HUES48 (cell line): ENCODE data around the gene TMED10.

ENCODE experiments used
- H3K27ac ChIP-seq: one replicate; pipeline ENCODE4 v1.7.0; 2013; ENCODE audit warnings: low read depth, low read length, inconsistent platforms
- H3K27me3 ChIP-seq: 2 replicates; pipeline ENCODE4 v1.6.1; 2013; ENCODE audit warnings: mild to moderate bottlenecking, low read length; ENCODE audit not compliant: control insufficient read depth, insufficient read depth
- H3K36me3 ChIP-seq: 2 replicates; pipeline ENCODE4 v1.6.1; 2013; ENCODE audit warnings: low read length; ENCODE audit not compliant: control insufficient read depth, insufficient read depth
- H3K4me1 ChIP-seq: 2 replicates; pipeline ENCODE4 v1.6.1; 2013; ENCODE audit warnings: mild to moderate bottlenecking, low read length; ENCODE audit not compliant: control insufficient read depth, insufficient read depth
- H3K4me3 ChIP-seq: 2 replicates; pipeline ENCODE4 v1.5.1; 2013; ENCODE audit warnings: mild to moderate bottlenecking, low read depth, low read length
- H3K9ac ChIP-seq: 2 replicates; pipeline ENCODE4 v1.6.1; 2013; ENCODE audit warnings: mild to moderate bottlenecking, low read depth, low read length, moderate library complexity
- H3K9me3 ChIP-seq: 2 replicates; pipeline ENCODE4 v1.6.1; 2013; ENCODE audit warnings: low read length; ENCODE audit not compliant: control insufficient read depth, insufficient read depth

Gene TMED10

DNA sequence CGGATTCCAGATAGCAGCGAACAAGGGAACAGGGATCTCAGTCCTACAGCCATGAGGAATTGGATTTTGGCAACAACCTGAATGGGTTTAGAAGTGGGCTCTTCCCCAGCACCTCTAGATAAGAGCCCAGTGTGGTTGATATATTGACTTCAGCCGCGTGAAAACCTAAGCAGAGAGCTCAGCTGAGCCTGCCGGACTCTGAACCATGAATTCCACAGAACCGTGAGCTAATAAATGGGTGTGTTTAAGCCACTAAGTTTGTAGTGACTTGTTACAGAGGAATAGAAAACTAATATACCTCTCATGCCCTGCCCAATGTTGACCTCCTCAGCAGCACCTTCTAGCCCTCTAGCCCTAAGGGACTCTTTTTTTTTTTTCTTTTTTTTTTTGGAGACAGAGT is 32.4 kb upstream of the TMED10 start:
- no peaks in the 10 kb centered on the region for H3K27me3 ChIP-seq
- H3K9me3 ChIP-seq = no peaks in the 10 kb centered on the region
- H3K4me3 ChIP-seq = no peak overlapping the region
- H3K27ac ChIP-seq = no peak overlapping the region
- H3K36me3 ChIP-seq = no peaks in the 10 kb centered on the region
- no peak overlapping the region for H3K9ac ChIP-seq
- H3K4me1 ChIP-seq = no peaks in the 10 kb centered on the region

DNA sequence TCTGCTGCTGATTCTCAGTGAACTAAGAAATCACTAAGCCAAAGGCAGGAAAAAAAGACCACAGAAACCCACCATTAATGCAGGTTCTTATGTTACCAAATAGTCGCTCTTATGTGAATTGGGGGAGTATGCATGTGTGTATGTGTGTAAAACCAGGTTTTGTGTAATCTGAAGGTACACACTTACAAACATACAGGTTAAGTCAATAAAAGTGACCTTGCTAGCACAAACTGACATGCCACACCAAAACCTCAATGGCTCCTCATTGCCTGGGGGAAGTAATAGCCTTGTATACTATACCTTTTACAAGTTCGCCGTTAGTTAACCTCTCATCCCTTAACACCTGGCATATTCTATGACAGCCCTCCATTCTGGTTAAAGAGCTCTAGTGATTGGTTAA is 29.8 kb upstream of the TMED10 start:
- Histone ChIP-seq H3K27me3 (no peaks in the 10 kb centered on the region), H3K9ac (no peak overlapping the region), H3K36me3 (no peaks in the 10 kb centered on the region), H3K9me3 (no peaks in the 10 kb centered on the region), H3K4me3 (no peak overlapping the region), H3K27ac (no peak overlapping the region), H3K4me1 (no peaks in the 10 kb centered on the region)

DNA sequence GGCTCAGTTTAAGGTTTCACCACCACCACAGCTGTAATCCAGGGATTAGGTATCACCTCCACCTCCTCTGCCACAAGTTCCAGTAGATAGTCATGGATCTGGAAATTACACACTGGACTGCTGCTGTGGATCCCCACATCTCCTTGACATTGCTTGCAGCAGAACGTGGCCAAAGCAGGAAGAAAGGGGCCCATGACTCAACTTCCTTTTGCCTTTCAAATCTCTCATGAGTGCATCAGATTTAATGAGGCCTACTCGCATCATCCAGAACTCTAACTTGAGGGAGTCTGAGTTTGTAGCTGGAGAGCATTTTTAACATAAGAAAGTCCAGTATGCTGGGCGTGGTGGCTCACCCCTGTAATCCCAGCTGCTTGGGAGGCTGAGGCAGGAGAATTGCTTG is 29.2 kb upstream of the TMED10 start:
- Histone ChIP-seq H3K27ac (no peak overlapping the region), H3K9ac (no peak overlapping the region), H3K36me3 (no peaks in the 10 kb centered on the region)

DNA sequence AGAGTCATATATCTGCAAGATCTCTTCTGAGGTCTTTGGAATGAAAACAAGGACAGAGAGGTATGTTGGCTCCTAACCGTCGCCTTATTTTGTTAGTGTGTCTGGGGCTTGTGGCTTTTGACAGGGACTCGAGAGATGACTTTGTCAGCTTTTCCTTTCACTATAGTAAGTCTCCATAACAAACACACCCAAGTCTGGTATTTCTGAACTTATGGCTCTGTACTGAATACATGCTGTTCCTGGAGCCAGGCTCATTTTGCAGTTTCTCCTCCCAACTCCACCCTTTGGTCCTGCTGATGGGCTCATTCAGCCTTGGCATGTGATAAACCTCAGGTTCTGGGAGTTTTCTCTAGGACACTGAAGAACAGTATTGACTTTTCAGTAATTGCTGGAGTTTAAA is 27.7 kb upstream of the TMED10 start:
- no peak overlapping the region for H3K4me3 ChIP-seq
- H3K27ac ChIP-seq = no peak overlapping the region
- H3K9ac ChIP-seq = no peak overlapping the region
- no peaks in the 10 kb centered on the region for H3K27me3 ChIP-seq
- no peaks in the 10 kb centered on the region for H3K9me3 ChIP-seq
- H3K36me3 ChIP-seq = no peaks in the 10 kb centered on the region
- H3K4me1 ChIP-seq = no peaks in the 10 kb centered on the region

More for the DNA sequence above, 29.2 kb upstream of the TMED10 start:
- Histone ChIP-seq H3K27me3 (no peaks in the 10 kb centered on the region), H3K4me1 (no peaks in the 10 kb centered on the region), H3K4me3 (no peak overlapping the region), H3K9me3 (no peaks in the 10 kb centered on the region)

DNA sequence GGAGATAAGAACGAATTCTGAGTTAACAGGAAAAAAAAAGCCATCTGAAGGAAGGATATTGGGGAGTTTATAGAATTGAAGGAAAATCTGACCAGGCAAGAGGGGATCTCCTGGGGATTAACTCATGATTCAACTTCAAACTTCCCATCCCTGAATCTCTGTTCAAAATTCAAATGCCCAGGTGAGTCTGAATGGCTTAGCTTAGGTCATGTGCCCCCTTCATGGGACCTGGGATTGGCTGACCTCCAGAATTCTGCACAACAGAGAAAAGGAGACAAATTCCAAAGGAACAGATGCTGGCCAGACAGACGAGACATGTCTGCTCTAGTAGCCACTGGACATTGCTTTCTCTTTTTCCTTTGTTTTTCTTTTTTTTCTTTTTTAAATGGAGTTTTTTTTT is 26.2 kb upstream of the TMED10 start:
- H3K9ac ChIP-seq = no peak overlapping the region
- H3K27me3 ChIP-seq = no peaks in the 10 kb centered on the region
- no peak overlapping the region for H3K27ac ChIP-seq
- no peak overlapping the region for H3K4me3 ChIP-seq
- no peaks in the 10 kb centered on the region for H3K4me1 ChIP-seq
- H3K36me3 ChIP-seq = no peaks in the 10 kb centered on the region
- H3K9me3 ChIP-seq = no peaks in the 10 kb centered on the region

DNA sequence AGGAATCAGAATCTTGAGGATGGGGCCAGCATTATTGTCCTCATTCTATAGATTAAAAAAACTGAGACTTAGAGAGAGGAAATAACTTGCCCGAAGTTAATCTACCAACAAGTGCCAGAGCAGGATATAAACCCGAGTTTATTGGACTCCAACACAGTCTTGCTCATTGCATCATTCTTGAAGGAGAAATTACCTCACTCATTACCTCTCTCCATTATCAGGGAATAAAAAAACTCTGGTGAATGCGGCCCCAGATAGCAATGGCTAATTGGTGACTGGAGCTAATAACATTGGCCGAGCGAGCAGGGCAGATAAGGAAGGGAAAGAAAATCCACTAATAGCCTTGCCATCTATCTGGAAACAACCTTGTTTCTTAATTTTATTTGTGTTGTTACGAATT is 24.7 kb upstream of the TMED10 start:
- no peak overlapping the region for H3K27ac ChIP-seq
- no peaks in the 10 kb centered on the region for H3K36me3 ChIP-seq
- H3K27me3 ChIP-seq = no peaks in the 10 kb centered on the region
- H3K9me3 ChIP-seq = no peaks in the 10 kb centered on the region
- H3K4me1 ChIP-seq = no peaks in the 10 kb centered on the region
- H3K4me3 ChIP-seq = no peak overlapping the region
- no peak overlapping the region for H3K9ac ChIP-seq

DNA sequence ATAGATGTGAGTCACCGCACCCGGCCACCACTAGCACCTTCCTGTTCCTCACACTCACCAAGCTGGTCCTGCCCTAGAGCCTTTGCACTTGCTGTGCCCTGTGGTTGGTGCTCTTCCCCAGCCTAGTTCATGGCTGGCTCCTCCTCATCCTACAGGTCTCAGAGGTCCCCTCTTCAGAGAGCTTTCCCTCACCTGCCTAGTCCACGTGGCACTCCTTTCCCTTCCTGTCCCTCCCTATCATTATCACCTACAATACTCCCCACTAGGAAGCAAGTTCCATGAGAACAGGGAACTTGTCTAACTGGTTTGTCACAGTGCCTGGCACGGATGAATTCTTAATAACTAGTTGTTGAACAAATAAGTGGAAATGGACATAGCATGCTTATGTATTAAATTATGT is 24.0 kb upstream of the TMED10 start:
- H3K9ac ChIP-seq = no peak overlapping the region
- H3K4me1 ChIP-seq = no peaks in the 10 kb centered on the region
- H3K36me3 ChIP-seq = no peaks in the 10 kb centered on the region
- H3K9me3 ChIP-seq = no peaks in the 10 kb centered on the region
- no peak overlapping the region for H3K27ac ChIP-seq
- no peak overlapping the region for H3K4me3 ChIP-seq
- no peaks in the 10 kb centered on the region for H3K27me3 ChIP-seq

DNA sequence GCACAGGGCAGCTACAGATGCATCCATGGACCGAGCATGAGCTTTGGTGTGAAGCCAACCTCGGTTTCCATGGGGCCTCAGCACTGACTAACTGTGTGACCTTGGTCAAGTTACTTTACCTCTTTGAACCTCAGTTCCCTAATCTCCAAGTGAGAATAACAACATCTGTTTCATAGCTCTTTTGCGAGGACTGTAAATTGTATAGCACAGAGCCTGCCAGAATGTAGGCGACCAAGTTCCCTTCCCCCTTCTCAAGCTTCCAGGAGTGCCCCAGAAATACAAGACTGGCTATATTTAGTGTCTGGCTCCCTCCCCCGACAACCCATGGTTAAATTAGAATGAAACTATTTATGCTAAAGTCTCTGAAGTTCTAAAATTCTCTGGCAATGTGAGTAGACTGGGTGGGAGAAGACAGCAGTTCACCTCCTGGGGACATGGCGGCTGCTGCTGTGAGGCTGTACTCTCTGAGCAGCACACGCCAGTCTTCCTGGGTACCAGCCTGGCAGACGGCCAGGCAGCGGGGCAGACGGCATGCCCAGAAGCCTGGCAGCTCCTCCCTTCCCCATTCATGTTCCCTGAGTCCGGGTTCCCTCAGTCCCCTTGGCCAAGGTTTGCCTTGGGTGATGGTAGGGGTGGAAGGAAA is 22.0 kb upstream of the TMED10 start:
- no peak overlapping the region for H3K4me3 ChIP-seq
- no peaks in the 10 kb centered on the region for H3K9me3 ChIP-seq
- H3K27me3 ChIP-seq = no peaks in the 10 kb centered on the region
- no peaks in the 10 kb centered on the region for H3K36me3 ChIP-seq
- H3K9ac ChIP-seq = no peak overlapping the region
- no peak overlapping the region for H3K27ac ChIP-seq
- H3K4me1 ChIP-seq = no peaks in the 10 kb centered on the region

DNA sequence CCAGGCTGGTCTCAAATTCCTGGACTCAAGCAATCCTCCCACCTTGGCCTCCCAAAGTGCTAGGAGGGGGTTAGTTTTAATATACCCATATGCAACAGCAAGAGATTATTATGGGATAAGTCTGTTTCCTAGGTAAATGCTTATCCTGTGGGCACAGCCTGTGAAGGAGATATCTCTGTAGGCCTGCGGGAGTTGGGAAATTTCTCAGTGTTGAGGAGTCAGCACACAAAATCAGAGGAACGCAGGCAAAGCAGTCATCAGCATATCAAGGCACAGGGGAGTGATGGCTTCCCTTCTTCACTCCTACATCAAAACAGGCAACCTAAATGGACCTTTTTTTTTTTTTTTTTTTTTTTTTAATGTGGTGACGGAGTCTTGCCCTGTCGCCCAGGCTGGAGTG is 20.9 kb upstream of the TMED10 start:
- H3K9ac ChIP-seq = no peak overlapping the region
- no peaks in the 10 kb centered on the region for H3K36me3 ChIP-seq
- no peaks in the 10 kb centered on the region for H3K4me1 ChIP-seq
- H3K27ac ChIP-seq = no peak overlapping the region
- no peaks in the 10 kb centered on the region for H3K27me3 ChIP-seq
- H3K4me3 ChIP-seq = no peak overlapping the region
- no peaks in the 10 kb centered on the region for H3K9me3 ChIP-seq

DNA sequence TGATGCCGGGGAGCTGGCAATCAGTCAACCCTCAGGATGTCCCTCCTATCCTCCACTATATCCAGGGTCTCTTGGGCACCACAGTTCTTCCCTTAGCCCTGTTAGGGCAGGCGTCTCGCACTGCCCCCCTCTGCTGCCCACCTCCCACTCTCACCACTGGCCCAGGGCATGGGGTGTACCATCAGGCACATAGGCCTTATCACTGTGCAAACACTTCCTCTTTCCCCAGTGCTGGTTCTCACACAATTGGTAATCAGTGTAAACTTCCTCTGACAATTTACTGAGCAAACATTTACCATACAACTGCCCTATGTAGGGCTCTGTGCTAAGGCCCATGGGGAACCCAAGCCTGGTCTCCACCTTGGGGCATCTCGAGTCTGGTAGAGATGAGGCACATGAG is 20.1 kb upstream of the TMED10 start:
- no peak overlapping the region for H3K27ac ChIP-seq
- no peaks in the 10 kb centered on the region for H3K9me3 ChIP-seq
- no peak overlapping the region for H3K4me3 ChIP-seq
- H3K4me1 ChIP-seq = no peaks in the 10 kb centered on the region
- no peak overlapping the region for H3K9ac ChIP-seq
- no peaks in the 10 kb centered on the region for H3K36me3 ChIP-seq
- no peaks in the 10 kb centered on the region for H3K27me3 ChIP-seq

DNA sequence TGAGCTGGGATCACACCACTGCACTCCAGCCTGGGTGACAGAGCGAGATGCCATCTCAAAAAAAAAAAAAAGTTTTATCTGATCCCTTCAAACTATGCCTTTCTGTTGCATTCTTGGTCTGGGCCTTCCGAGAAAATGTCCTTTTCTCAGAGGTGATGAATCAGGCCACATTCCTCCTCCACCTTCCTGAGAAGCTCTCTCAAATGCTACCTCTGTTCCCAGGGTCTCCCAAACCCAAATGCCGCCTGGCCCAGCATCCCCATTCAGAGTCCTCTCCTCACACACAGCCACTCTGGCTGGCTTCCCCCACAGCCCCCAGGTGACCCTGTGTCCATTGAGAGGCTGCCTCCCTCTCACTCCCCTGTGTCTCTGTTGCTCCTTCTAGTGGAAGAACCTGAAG is 19.7 kb upstream of the TMED10 start:
- Histone ChIP-seq H3K4me3 (no peak overlapping the region), H3K4me1 (no peaks in the 10 kb centered on the region), H3K9me3 (no peaks in the 10 kb centered on the region), H3K27me3 (no peaks in the 10 kb centered on the region), H3K27ac (no peak overlapping the region), H3K9ac (no peak overlapping the region), H3K36me3 (no peaks in the 10 kb centered on the region)

DNA sequence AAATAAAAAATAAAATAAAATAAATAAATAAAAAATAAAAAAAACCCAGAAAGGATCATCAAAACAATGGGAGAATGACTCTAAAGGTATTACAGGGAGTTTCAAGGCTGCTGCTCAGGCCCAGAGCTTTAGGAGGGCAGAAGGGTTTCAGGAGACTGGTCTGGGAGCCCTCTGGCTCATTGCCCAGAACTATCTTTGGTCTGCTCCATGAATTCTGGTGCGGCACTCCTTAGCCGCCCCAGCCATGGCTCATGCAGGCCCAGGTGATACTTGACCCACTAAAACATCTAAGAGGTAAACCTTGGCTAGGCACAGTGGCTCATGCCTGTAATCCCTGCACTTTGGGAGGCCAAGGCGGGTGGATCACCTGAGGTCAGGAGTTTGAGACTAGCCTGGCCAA is 14.7 kb upstream of the TMED10 start:
- H3K36me3 ChIP-seq = no peaks in the 10 kb centered on the region
- H3K4me3 ChIP-seq = no peak overlapping the region
- H3K4me1 ChIP-seq = no peaks in the 10 kb centered on the region
- H3K9ac ChIP-seq = no peak overlapping the region
- H3K9me3 ChIP-seq = no peaks in the 10 kb centered on the region
- H3K27me3 ChIP-seq = no peaks in the 10 kb centered on the region
- H3K27ac ChIP-seq = no peak overlapping the region
